ENCODE results near the gene ZSCAN5C.
"Not testable (repeated sequence)": the region's sequence is repeated elsewhere in the genome, so short reads cannot be mapped to it uniquely, and the experiment has no call there.

The ZSCAN5C gene, protein sequence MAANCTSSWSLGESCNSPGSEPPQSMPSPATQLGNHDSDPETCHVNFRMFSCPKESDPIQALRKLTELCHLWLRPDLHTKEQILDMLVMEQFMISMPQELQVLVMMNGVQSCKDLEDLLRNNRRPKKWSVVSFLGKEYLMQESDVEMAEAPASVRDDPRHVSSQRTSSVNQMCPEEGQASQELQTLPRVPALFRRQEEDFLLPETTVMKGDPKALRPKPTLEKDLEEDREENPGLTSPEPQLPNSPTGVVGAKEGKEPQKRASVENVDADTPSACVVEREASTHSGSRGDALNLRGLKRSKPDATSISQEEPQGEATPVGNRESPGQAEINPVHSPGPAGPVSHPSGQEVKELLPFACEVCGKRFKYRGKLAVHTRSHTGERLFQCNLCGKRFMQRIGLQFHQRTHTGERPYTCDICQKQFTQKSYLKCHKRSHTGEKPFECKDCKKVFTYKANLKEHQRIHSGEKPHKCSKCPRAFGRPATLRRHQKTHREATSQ

GRCh38 chr19:56201973-56202372 lies at the start of gene ZSCAN5C:
Gene ZSCAN5C (plus strand): TSS chr19:56202273. CDS start chr19:56205914, 3,641 bp downstream.
- DNase-seq, result no peak

DNA sequence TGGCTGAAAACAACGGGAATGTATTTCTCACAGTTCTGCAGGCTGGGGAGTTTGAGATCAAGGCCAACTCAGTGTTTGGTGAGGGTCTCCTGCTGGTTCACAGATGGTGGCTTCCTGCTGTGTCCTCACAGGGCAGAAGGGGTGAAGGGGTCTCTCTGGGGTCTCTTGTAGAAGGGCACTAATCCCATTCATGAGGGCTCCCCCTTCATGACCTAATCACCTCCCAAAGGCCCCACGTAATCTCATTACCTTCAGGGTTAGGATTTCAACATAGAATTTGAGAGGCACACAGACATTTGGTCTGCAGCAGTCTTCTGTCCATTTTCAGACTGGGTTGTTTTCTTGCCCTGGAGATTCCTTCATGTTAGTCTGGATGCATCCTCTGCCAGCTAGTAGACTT lies 49.4 kb upstream of the ZSCAN5C start:
- DNase-seq, result no peak

DNA sequence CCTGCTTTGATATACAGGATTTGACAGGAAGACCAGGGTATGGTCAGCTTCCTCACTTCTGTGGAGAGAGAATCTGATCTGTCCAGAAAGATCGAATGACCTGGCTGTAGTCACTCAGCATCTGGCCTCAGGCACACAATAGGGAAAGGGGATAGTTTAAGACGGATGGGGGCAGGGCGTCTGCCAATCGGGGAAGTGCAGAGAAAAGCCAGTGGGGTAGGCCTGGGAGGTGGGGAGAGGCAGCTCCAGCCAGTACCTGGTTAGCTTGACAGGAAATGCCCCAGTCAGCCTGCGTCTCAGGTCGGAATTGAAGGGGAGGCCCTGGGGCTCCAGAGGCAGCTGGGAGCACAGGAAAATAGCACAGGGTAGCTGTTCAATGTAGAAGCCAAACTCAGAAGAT lies 48.6 kb upstream of the ZSCAN5C start:
- no peak for DNase-seq

- DNase-seq, result no peak
Measured at GRCh38 chr19:56155124-56155687, 46.9 kb upstream of the ZSCAN5C start.

DNA sequence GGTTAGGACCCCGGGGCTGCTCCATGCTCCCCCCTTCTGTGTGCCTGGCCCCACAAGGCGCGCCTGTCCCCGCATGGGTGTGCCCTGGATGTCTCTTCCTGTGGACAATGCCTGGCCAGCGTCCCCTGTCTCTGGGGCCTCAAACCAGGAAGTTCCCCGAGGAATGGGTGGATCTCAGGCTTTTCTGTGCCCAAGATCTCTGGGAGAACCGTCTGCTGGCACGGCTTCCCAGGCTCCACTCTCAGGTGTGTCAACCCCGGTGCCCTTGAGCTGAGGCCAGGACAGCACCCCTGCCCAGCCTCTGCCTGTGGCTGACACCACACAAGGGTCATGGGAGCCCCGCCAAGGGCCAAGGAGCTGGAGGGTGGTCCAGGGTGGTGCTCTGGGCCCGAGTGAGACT lies 45.3 kb upstream of the ZSCAN5C start:
- no peak for DNase-seq

DNA sequence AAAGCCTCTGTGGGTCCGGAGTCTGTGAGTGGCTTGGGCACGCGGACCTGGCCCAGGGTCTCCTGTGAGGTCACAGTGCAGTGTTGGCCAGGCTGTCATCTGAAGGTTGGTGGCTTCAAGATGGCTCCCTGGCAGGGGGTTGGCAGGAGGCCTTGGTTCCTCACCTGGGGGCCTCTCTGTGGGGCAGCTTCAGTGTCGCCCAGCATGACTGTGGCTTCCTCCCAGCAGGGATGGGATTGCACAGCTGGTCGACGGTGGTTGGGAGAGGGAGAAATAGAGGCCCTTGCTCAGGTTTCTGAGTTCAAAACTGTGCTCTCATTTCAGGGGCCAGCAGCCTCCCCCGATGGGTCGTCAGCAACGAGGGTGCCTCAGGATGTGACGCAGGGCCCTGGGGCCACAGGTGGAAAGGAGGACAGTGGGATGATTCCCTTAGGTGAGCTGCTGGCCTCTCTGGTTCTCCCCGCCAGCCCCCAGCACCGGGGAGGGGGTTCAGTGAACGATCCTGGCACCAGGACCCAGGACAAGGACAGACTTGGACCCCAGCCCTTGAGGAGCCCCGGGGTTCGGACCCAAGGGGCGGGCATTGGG lies 43.8 kb upstream of the ZSCAN5C start:
- DNase-seq, result no peak

DNA sequence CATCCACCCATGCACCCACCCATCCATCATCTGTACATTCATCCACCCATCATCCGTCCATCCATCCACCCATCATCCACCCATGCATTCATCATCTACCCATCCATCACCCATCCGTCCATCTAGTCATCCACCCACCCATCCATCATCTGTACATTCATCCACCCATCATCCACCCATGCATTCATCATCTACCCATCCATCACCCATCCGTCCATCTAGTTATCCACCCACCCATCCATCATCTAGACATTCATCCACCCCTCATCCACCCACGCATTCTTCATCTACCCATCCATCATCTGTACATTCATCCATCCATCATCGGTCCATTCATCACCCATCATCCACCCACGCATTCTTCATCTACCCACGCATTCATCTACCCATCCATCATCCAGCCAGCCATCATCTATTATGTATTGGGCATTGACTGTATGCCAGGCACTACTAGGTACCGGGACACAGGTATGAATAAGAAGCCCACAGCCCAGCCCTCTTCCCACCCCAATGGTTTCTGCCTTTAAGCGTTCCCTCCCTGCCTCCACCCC lies 43.0 kb upstream of the ZSCAN5C start:
- DNase-seq, result no peak

GRCh38 chr19:56159622-56160271 lies 42.3 kb upstream of the ZSCAN5C start:
- no peak for DNase-seq

DNA sequence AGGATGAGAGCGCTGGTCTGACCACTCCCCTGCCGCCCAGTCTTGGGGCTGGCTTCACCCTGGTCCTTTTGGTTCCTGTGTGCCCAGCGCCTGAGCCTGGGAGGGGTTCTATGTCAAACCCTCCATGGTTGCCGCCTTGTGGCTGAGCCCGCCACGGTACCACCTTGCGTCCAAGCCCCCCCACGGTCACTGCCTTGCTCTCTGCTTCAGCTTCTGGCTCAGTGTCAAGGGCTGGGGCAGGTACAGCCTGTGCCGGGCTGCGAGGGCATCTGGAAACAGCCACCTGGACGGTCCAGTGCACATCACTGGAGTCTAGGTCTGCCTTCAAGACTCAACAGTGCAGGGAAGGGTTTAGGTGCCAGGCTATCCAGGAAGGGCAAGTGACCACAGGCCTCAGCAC lies 40.5 kb upstream of the ZSCAN5C start:
- no peak for DNase-seq

- DNase-seq, result no peak
Measured at GRCh38 chr19:56162258-56162657, 39.8 kb upstream of the ZSCAN5C start.

- no peak for DNase-seq
Measured at GRCh38 chr19:56163097-56163496, 39.0 kb upstream of the ZSCAN5C start.

- DNase-seq, result no peak
Measured at GRCh38 chr19:56167064-56167578, 35.0 kb upstream of the ZSCAN5C start.

DNA sequence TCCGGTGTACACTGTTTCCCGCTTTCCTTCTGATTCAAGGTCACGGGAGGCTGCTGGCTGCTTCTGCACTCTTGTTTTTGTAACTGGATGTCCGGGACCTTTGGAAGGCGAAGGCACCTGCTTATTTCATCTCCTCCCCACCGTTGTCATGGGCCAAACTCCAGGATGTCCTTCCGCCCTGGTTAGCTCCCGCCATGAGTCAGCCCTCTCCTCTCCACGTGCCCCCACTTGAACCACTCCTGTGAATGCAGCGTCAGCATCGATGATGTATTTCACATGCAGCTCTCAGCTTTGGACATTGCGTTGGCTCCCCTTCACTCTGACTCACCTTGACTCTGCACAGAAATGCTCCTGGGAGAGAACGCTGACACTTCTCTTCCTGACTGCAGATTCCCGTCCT lies 31.8 kb upstream of the ZSCAN5C start:
- DNase-seq, result no peak

GRCh38 chr19:56174086-56174485 lies 28.0 kb upstream of the ZSCAN5C start:
- no peak for DNase-seq

- DNase-seq, result no peak
Measured at GRCh38 chr19:56174550-56174949, 27.5 kb upstream of the ZSCAN5C start.

GRCh38 chr19:56175861-56176307 lies 26.2 kb upstream of the ZSCAN5C start, which contains the start of gene GALP:
Gene GALP (plus strand): TSS chr19:56176008. CDS start chr19:56177109, 1,101 bp downstream.
- peak in 1 of 2 experiments; percentile 16 for DNase-seq

DNA sequence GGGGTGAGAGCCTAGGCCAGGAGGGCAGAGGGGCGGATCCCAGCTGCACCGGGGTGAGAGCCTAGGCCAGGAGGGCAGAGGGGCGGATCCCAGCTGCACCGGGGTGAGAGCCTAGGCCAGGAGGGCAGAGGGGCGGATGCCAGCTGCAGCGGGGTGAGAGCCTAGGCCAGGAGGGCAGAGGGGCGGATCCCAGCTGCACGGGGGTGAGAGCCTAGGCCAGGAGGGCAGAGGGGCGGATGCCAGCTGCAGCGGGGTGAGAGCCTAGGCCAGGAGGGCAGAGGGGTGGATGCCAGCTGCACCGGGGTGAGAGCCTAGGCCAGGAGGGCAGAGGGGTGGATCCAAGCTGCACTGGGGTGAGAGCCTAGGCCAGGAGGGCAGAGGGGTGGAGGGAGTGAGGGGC lies 25.8 kb upstream of the ZSCAN5C start:
- not testable (repeated sequence) for DNase-seq

DNA sequence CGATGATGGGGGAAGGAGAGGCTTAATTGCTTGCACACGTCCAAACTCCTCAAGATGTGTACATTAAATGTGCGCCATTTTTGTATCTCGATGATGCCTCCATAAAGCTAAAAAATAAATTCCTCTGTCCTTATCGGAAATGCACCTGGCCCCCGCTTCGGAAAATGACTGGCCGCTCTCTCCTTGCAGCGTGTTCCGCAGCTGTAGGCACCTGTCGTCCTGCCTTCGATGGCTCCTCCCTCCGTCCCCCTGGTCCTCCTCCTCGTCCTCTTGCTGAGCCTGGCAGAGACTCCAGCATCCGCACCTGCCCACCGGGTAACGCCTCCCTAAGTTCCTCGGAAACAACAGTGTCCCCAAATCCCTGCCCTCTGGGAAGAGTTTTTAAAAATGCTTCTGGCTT lies 25.2 kb upstream of the ZSCAN5C start:
- no peak for DNase-seq

DNA sequence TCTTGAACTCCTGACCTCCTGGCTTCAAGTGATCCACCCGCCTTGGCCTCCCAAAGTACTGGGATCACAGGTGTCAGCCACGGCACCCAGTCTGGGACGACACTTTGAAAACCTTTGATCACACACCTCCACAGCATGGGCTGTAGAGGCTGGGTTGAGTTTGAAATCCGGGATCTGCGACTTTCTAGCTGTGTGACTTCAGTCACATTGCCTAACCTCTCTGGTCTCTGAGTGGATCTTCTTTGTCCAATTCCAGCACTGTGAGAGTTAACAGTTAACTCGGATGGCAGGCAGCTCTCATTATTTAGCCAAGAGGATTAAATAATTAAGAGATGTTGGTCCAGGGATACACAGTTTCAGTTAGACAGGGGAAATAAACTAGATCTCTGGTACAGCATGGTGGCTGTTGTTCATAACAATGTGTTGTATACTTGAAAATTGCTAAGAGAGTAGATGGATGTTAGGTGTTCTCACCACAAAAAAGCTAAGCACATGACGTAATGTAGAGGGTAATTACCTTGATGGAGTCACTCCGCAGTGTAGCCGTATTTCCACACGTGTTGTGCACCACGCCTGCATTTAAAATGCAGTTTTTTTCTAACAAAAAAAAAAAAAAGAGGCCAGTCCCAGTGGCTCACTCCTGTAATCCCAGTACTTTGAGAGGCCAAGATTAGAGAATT lies 24.4 kb upstream of the ZSCAN5C start:
- no peak for DNase-seq

DNA sequence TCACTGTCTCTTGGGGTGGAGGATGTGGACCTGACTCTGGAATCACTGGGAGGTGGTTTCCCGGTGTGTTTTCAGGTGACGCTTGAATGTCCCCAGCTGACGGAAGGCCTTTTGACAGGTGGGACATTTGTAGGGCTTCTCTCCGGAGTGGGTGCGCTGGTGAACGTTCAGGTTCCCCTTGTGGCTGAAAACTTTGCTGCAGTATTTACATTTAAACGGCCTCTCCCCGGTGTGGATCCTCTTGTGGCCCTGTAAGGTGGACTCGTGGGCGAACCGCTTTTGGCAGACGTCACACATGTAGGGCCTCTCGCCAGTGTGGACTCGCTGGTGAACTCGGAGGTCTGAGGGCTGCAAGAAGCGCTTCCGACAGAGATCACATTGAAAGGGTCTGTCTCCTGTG lies 12.3 kb upstream of the ZSCAN5C start:
- DNase-seq, result no peak

GRCh38 chr19:56191115-56191514 lies 11.0 kb upstream of the ZSCAN5C start:
- no peak for DNase-seq

DNA sequence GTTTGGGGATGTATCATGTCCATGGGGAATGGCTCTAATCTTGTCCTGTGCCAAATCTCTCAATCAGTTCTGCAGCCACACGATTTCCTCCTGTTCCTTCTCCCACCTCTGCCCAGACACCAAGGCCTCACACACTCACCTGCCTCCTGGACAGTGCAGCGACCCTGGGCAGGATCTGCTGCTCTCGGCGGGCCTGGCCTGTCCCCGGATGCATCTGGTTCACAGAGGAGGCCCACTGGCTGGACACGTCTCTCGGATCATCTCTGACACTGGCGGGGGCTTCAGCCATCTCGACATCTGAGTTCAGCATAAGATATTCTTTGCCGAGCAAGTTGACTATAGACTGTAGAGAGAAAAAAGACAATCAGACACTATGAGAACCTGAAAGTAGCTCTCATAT lies 10.4 kb upstream of the ZSCAN5C start:
- no peak for DNase-seq
